ENCODE measurements around the gene KICS2.

The KICS2 gene

DNA sequence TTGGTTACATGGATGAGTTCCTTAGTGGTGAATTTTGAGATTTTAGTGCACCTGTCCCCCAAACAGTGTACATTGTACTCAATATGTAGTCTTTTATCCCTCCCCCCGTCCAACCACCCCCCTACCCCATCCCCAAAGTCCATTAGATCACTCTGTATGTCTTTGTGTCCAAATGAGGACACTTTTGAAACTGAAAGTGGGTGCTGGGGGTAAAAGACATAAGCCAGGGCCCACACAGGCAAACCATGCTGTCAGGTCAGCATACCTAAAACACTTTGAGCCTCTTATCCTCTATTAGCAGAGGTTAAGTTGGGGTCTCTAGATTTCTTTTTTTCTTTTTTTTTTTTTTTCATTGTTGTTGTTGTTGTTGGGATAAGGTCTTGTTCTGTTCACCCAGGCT, 31.3 kb upstream of the KICS2 start:
- Histone ChIP-seq H3K36me3 (replicated peaks; ENCODE audit: insufficient read depth, low read length) (no peaks in the 10 kb centered on the region), H3K4me1 (ENCODE audit: low read length) (no peaks in the 10 kb centered on the region), H3K4me3 (ENCODE audit: low read length) (no peak overlapping the region), H3K9me3 (replicated peaks; ENCODE audit: insufficient read depth, low read length) (no peaks in the 10 kb centered on the region), H3K27ac (ENCODE audit: low read length) (no peak overlapping the region), H3K9me2 (replicated peaks; ENCODE audit: insufficient read depth, low read length) (no peaks in the 10 kb centered on the region), H3K9ac (ENCODE audit: low read length) (no peak overlapping the region), H3F3A (ENCODE audit: insufficient read depth, low read length) (no peaks in the 10 kb centered on the region), H3K27me3 (replicated peaks; ENCODE audit: insufficient read depth, low read length) (no peaks in the 10 kb centered on the region), H3K4me2 (ENCODE audit: low read depth, low read length) (no peak overlapping the region), H4K20me1 (ENCODE audit: insufficient read depth, low read length) (no peaks in the 10 kb centered on the region), H2AFZ (ENCODE audit: low read length) (no peak overlapping the region), H3K79me2 (ENCODE audit: low read length) (no peaks in the 10 kb centered on the region)
- TF ChIP-seq, protein P1, sequence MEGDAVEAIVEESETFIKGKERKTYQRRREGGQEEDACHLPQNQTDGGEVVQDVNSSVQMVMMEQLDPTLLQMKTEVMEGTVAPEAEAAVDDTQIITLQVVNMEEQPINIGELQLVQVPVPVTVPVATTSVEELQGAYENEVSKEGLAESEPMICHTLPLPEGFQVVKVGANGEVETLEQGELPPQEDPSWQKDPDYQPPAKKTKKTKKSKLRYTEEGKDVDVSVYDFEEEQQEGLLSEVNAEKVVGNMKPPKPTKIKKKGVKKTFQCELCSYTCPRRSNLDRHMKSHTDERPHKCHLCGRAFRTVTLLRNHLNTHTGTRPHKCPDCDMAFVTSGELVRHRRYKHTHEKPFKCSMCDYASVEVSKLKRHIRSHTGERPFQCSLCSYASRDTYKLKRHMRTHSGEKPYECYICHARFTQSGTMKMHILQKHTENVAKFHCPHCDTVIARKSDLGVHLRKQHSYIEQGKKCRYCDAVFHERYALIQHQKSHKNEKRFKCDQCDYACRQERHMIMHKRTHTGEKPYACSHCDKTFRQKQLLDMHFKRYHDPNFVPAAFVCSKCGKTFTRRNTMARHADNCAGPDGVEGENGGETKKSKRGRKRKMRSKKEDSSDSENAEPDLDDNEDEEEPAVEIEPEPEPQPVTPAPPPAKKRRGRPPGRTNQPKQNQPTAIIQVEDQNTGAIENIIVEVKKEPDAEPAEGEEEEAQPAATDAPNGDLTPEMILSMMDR (IDR thresholded peaks at IDR 0.05; ENCODE audit: low read length) = no peak
- DNase-seq = peak; percentile 18

DNA sequence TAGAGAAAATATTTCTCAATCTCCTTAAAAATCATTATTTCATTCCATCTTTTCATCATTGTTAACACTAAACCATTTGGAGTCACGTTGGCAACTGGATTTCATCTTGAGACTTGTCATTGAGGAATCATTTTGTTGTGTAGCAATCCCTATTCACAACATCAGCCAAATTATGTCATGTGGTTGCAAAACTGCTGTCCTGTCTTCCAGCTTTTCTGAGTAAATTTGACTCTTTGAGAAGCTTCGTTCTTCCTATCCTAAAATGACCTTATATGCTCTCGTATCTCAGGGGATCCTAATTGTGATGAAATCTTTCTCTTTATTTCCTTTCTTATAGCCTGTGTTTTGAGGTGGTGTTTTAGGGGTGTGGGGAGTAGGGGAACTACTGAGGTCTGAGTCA, 30.6 kb upstream of the KICS2 start:
- H3K79me2 ChIP-seq (ENCODE audit: low read length) = no peaks in the 10 kb centered on the region
- no peaks in the 10 kb centered on the region for H3F3A ChIP-seq (ENCODE audit: insufficient read depth, low read length)
- H3K4me2 ChIP-seq (ENCODE audit: low read depth, low read length) = no peak overlapping the region
- TF ChIP-seq, protein P1 (IDR thresholded peaks at IDR 0.05; ENCODE audit: low read length) = no peak
- TF ChIP-seq EZH2phosphoT487 (IDR thresholded peaks at IDR 0.05; ENCODE audit: low read length) = no peak
- no peak for TF ChIP-seq EZH2 (optimal IDR thresholded peaks at IDR 0.05; ENCODE audit: low read depth, low read length)
- no peak overlapping the region for H3K4me3 ChIP-seq (ENCODE audit: low read length)
- no peaks in the 10 kb centered on the region for H3K9me3 ChIP-seq (replicated peaks; ENCODE audit: insufficient read depth, low read length)
- no peak overlapping the region for H3K27ac ChIP-seq (ENCODE audit: low read length)
- no peak for DNase-seq
- H3K4me1 ChIP-seq (ENCODE audit: low read length) = no peaks in the 10 kb centered on the region
- no peak overlapping the region for H3K9ac ChIP-seq (ENCODE audit: low read length)
- no peaks in the 10 kb centered on the region for H3K9me2 ChIP-seq (replicated peaks; ENCODE audit: insufficient read depth, low read length)
- no peak overlapping the region for H2AFZ ChIP-seq (ENCODE audit: low read length)
- no peaks in the 10 kb centered on the region for H3K36me3 ChIP-seq (replicated peaks; ENCODE audit: insufficient read depth, low read length)
- H4K20me1 ChIP-seq (ENCODE audit: insufficient read depth, low read length) = no peaks in the 10 kb centered on the region
- no peaks in the 10 kb centered on the region for H3K27me3 ChIP-seq (replicated peaks; ENCODE audit: insufficient read depth, low read length)

DNA sequence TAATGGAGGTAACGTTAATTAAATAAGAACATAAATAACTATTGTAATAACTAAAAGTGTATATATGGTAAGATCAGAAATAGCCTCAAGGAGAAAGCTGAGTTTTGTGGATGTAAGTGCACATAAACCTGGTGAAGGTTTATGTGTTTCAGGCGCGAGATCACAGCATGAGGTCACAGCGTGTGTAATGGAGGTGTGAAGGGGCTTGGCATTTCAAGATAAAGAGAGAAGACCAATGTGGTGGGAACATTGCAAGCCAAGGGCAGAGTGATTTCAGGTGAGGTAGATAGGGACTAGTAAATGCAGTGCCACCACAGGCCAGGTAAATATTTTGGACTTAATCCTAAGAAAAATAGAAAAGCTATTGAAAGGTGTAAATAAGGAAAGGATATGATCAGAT, 21.7 kb upstream of the KICS2 start:
- no peak for TF ChIP-seq EZH2phosphoT487 (IDR thresholded peaks at IDR 0.05; ENCODE audit: low read length)
- TF ChIP-seq EZH2 (optimal IDR thresholded peaks at IDR 0.05; ENCODE audit: low read depth, low read length) = no peak
- TF ChIP-seq, protein P1 (IDR thresholded peaks at IDR 0.05; ENCODE audit: low read length) = no peak
- H3K79me2 ChIP-seq (ENCODE audit: low read length) = no peaks in the 10 kb centered on the region
- H3K4me1 ChIP-seq (ENCODE audit: low read length) = no peaks in the 10 kb centered on the region
- no peaks in the 10 kb centered on the region for H3K9me2 ChIP-seq (replicated peaks; ENCODE audit: insufficient read depth, low read length)
- H3K4me3 ChIP-seq (ENCODE audit: low read length) = no peak overlapping the region
- no peak for DNase-seq
- H3K27me3 ChIP-seq (replicated peaks; ENCODE audit: insufficient read depth, low read length) = no peaks in the 10 kb centered on the region
- no peak overlapping the region for H3K4me2 ChIP-seq (ENCODE audit: low read depth, low read length)
- H2AFZ ChIP-seq (ENCODE audit: low read length) = no peak overlapping the region
- no peaks in the 10 kb centered on the region for H4K20me1 ChIP-seq (ENCODE audit: insufficient read depth, low read length)
- H3K36me3 ChIP-seq (replicated peaks; ENCODE audit: insufficient read depth, low read length) = no peaks in the 10 kb centered on the region
- H3K9ac ChIP-seq (ENCODE audit: low read length) = no peak overlapping the region
- H3F3A ChIP-seq (ENCODE audit: insufficient read depth, low read length) = no peaks in the 10 kb centered on the region
- H3K27ac ChIP-seq (ENCODE audit: low read length) = no peak overlapping the region
- no peaks in the 10 kb centered on the region for H3K9me3 ChIP-seq (replicated peaks; ENCODE audit: insufficient read depth, low read length)
